Kidney epithelial cell (primary cell): ENCODE measurements around the gene EPC2. TPM values are rescaled to one million over a fixed set of nuclear protein-coding genes. Genes with fewer than 3 reads are reported as not detected.

Experiments
- DNase-seq: peaks from one replicate; pipeline ENCODE4 v3.0.0-alpha.2; 2010; ENCODE audit warnings: low read depth
- H3K27me3 ChIP-seq: 2 replicates; pipeline ENCODE4 v1.6.0; 2011; ENCODE audit warnings: low read length; ENCODE audit not compliant: control insufficient read depth, insufficient read depth
- H3K36me3 ChIP-seq: 2 replicates; pipeline ENCODE4 v1.5.1; 2011; ENCODE audit warnings: low read length; ENCODE audit not compliant: control insufficient read depth, insufficient read depth
- H3K4me3 ChIP-seq: 2 replicates; pipeline ENCODE4 v1.5.1; 2011; ENCODE audit warnings: low read depth, mild to moderate bottlenecking, control low read depth, low read length
- CTCF ChIP-seq: IDR thresholded peaks from 2 replicates; pipeline ENCODE4 v1.5.1; 2011; ENCODE audit warnings: mild to moderate bottlenecking, moderate library complexity, low read length, control low read depth, inconsistent platforms; ENCODE audit not compliant: insufficient read depth, poor library complexity, severe bottlenecking
- total RNA-seq: library from RNA; depleted of rRNA; stranded (reverse); fragments of >200 nt; gene quantifications from 2 replicates; pipeline ENCODE4 v1.2.3, GENCODE V29; 2015

The EPC2 gene
- total RNA-seq, 1 donor from 2014 or later: 20.1 TPM

DNA sequence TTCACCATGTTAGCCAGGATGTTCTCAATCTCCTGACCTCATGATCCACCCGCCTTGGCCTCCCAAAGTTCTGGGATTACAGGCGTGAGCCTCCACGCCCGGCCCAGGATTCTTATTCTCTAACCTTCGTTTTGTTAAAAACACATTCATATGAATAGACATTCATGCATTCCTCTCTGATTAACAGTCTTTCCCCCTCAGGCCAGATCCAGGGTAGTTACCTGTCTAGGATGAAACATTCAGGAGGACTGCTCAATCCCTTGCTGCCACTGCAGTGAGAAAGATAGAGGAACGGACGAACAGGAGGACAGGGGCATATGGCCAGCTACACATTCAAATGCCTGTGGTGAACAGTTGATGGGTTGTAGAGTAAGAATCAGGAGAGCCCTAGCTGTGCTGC is 39.6 kb upstream of the EPC2 start:
- Histone ChIP-seq H3K4me3 (no peak overlapping the region), H3K36me3 (no peaks in the 10 kb centered on the region), H3K27me3 (no peaks in the 10 kb centered on the region)
- TF ChIP-seq CTCF: no peak
- no peak for DNase-seq

- Histone ChIP-seq H3K27me3 (no peaks in the 10 kb centered on the region), H3K36me3 (no peaks in the 10 kb centered on the region), H3K4me3 (no peak overlapping the region)
- DNase-seq: no peak
- no peak for TF ChIP-seq CTCF
Observed at GRCh38 chr2:148607566-148607965, 37.0 kb upstream of the EPC2 start.

DNA sequence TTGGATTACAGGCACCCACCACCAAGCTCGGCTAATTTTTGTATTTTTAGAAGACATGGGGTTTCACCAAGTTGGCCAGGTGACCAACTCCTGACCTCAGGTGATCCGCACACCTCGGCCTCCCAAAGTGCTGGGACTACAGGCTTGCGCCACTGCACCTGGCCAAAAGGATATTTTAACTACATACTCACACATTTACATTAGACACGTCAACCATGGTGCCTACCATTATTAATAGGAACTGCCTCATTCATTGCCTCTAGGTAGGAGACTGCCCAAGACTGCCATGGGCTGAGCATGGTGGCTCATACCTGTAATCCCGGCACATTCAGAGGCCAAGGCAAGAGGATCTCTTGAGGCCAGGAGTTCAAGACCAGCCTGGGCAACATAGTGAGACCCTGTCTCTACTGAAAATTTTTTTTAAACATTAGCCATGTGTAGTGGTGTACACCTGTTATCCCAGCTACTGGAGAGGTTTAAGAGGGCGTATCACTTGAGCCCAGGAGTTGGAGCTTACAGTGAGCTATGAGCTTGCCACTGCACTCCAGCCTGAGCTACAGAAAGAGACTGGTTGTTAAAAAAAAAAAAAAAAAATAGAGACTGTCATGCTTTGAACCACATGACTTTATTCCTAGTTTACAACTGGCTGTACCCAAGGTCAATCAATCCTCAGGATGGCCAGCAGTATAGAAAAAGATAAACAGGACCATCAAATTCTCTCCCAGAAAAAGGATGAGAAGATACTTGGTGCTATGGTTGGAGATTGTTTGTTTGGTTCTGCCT is 31.1 kb upstream of the EPC2 start:
- no peak for TF ChIP-seq CTCF
- H3K27me3 ChIP-seq: no peaks in the 10 kb centered on the region
- no peak overlapping the region for H3K4me3 ChIP-seq

GRCh38 chr2:148614014-148614321 is 30.6 kb upstream of the EPC2 start:
- H3K36me3 ChIP-seq: no peaks in the 10 kb centered on the region
- no peaks in the 10 kb centered on the region for H3K27me3 ChIP-seq
- no peak overlapping the region for H3K4me3 ChIP-seq
- no peak for TF ChIP-seq CTCF
- DNase-seq: peak; percentile 7

More for the DNA sequence above, 31.1 kb upstream of the EPC2 start:
- DNase-seq: no peak
- H3K36me3 ChIP-seq: no peaks in the 10 kb centered on the region

DNA sequence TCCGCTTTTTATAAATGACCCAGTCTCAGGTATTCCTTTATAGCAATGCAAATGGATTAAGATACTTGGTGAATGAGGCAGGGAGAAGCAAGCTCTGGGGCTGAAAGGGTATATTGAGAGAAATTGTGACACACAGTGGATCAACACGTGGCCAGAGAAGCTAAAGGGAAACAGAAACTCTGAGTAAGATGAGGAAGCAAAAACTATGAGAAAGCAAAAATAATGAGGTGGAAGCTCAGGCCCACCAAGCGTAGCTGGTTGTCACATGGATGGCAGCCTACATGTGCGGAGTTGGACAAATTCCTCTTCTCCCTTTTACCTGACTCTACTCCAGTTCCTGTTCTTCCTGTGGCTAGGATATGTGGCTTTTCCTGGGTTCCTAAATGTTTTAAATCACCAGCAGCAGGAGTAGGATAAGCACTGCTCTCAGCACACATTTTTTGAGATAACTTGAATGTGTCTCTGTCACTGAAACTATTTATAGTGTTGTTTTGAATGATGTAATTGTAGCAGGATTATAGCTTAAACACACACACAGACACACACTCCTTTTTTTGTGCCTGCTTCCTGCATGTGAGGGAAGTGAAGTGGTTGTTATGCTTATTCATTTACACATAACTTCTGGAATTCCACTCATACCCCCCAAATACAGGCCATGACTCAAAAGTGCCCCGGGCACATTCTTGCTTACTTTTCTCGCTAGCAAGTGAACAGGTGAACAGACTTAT is 30.1 kb upstream of the EPC2 start:
- H3K4me3 ChIP-seq: no peak overlapping the region
- peak; percentile 81 for DNase-seq

More for the DNA sequence above, 30.1 kb upstream of the EPC2 start:
- Histone ChIP-seq H3K36me3 (no peaks in the 10 kb centered on the region), H3K27me3 (no peaks in the 10 kb centered on the region)
- no peak for TF ChIP-seq CTCF
